ENCODE results near the gene PRR20G. TPM values are rescaled to one million over a fixed set of nuclear protein-coding genes. Genes with fewer than 3 reads are reported as not detected.

The PRR20G gene
- total RNA-seq (not detected), polyA plus RNA-seq (not detected)
- long read RNA-seq, donor 1, result 0 reads
- long read RNA-seq, donor 2, result 0 reads
- long read RNA-seq, donor 3, result 0 reads
- long read RNA-seq, donor 4, result 0 reads

GRCh38 chr3:127287840-127288239, at the start of gene PRR20G:
TSS of gene PRR20G (minus strand) at chr3:127288046. CDS start at chr3:127287365, 681 bp downstream.
- ATAC-seq, result no peak
- 85% methylated on average over 17 of the region's 17 CpGs for WGBS
- no peak within 1 kb of the TSS for H3K4me3 ChIP-seq (ENCODE audit: low read length)
- H3K4me1 ChIP-seq (ENCODE audit: control insufficient read depth, insufficient read depth, low read length), result no peaks in the 10 kb centered on the region
- no peak within 1 kb of the TSS for H3K27ac ChIP-seq (ENCODE audit: low read length)
- H3K27me3 ChIP-seq (ENCODE audit: control insufficient read depth, insufficient read depth), result no peaks in the 10 kb centered on the region
- intact Hi-C loops (cut with DNase I), result no loop called here
- H3K9me3 ChIP-seq (ENCODE audit: control insufficient read depth, low read length), result no peaks in the 10 kb centered on the region
- peak in 1 of 3 donors; percentile 44 for DNase-seq

- DNase-seq, result no peak
- no peak for ATAC-seq
- WGBS, result 84% methylated on average over 7 of the region's 7 CpGs
- no peak overlapping the region for H3K27ac ChIP-seq (ENCODE audit: low read length)
- H3K27me3 ChIP-seq (ENCODE audit: control insufficient read depth, insufficient read depth), result no peaks in the 10 kb centered on the region
- intact Hi-C loops (cut with DNase I), result no loop called here
- no peaks in the 10 kb centered on the region for H3K9me3 ChIP-seq (ENCODE audit: control insufficient read depth, low read length)
- H3K4me3 ChIP-seq (ENCODE audit: low read length), result no peak overlapping the region
- no peaks in the 10 kb centered on the region for H3K4me1 ChIP-seq (ENCODE audit: control insufficient read depth, insufficient read depth, low read length)
These were observed 49.2 kb upstream of the PRR20G start for GRCh38 chr3:127337001-127337400.

DNA sequence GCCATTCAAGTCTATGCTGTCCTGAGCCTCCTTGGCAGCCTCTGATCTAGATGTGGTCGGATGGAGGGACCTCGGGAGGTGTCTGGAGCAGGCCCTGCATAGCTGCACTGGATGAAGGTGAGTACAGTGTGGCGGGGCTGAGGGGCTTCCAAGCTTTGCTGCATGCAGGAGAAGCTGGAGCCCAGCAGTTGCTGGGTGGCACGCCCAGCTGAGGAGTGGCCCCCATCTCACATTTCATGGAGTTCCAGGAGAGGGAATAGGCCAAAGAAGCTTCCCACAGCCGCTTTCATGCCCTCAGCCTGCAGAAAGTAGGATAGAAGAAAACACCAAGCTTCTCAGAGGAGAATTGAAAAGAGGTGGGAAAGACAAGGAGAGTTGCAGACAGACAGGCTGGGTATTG, 48.3 kb upstream of the PRR20G start:
- ATAC-seq (no peak), DNase-seq (no peak)
- no peak overlapping the region for H3K4me3 ChIP-seq (ENCODE audit: low read length)
- intact Hi-C loops (cut with DNase I), result no loop called here
- 69% methylated on average over 5 of the region's 5 CpGs for WGBS
- no peaks in the 10 kb centered on the region for H3K9me3 ChIP-seq (ENCODE audit: control insufficient read depth, low read length)
- no peaks in the 10 kb centered on the region for H3K4me1 ChIP-seq (ENCODE audit: control insufficient read depth, insufficient read depth, low read length)
- no peaks in the 10 kb centered on the region for H3K27me3 ChIP-seq (ENCODE audit: control insufficient read depth, insufficient read depth)
- no peak overlapping the region for H3K27ac ChIP-seq (ENCODE audit: low read length)

DNA sequence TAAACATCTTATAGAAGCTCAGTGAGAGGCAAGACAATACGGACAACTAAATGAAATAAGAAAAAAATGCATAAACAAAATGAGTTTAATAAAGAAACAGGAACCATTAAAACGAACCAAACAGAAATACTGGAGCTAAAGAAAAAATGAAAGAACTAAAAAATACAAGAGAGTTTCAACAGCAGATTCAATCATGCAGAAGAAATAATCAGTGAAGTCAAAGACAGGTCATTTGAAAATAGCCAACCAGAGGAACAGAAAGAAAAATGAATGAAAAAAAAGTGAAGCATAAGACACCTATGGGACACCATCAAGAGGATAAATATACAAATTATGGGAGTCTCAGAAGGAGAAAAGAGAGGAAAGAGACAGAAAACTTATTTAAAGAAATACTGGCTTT, 42.5 kb upstream of the PRR20G start:
- no peak for DNase-seq
- Histone ChIP-seq H3K4me3 (ENCODE audit: low read length) (no peak overlapping the region), H3K9me3 (ENCODE audit: control insufficient read depth, low read length) (peaks cover 2% of the 10 kb centered on the region), H3K4me1 (ENCODE audit: control insufficient read depth, insufficient read depth, low read length) (no peaks in the 10 kb centered on the region), H3K27me3 (ENCODE audit: control insufficient read depth, insufficient read depth) (no peaks in the 10 kb centered on the region), H3K27ac (ENCODE audit: low read length) (no peak overlapping the region)
- ATAC-seq, result no peak
- 59% methylated on average over 2 of the region's 2 CpGs for WGBS
- intact Hi-C loops (cut with DNase I), result no loop called here

DNA sequence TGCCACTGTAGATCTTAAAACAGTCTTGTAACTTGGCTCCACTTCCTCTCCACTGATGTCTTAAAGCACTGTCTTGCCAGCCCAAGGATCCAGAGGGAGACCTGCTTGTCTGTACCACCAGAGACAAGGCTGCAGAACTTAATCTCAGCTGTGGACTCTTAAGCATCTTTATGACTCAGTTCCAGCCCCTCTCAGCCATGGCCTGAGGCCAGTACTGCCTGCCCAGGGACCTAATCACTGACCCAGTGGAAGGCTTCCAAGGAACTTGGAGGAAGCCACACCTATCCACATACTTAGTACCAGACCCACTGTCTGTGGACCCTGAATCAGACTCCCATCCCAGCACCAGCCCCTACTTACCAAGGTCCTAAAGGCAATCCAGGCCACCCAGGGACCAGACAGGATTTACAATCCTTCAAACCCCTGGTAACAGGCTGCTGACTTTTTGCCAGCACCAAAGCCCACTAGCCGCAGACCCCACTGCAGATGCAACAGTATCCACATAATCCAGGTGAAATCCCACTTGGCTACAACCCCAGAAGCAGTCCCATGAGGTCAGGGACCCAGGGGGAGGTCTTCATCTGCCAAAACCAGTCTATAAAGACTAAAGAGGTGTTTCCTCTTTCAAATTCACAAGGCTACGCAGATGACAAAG, 41.9 kb upstream of the PRR20G start:
- WGBS, result 87% methylated on average over 2 of the region's 2 CpGs
- DNase-seq, result no peak
- intact Hi-C loops (cut with DNase I), result no loop called here
- H3K4me1 ChIP-seq (ENCODE audit: control insufficient read depth, insufficient read depth, low read length), result no peaks in the 10 kb centered on the region
- H3K9me3 ChIP-seq (ENCODE audit: control insufficient read depth, low read length), result peaks cover 2% of the 10 kb centered on the region
- ATAC-seq, result no peak
- no peak overlapping the region for H3K4me3 ChIP-seq (ENCODE audit: low read length)
- no peak overlapping the region for H3K27ac ChIP-seq (ENCODE audit: low read length)
- H3K27me3 ChIP-seq (ENCODE audit: control insufficient read depth, insufficient read depth), result no peaks in the 10 kb centered on the region

- DNase-seq (no peak), ATAC-seq (no peak)
- Histone ChIP-seq H3K9me3 (ENCODE audit: control insufficient read depth, low read length) (peaks cover 2% of the 10 kb centered on the region), H3K4me1 (ENCODE audit: control insufficient read depth, insufficient read depth, low read length) (no peaks in the 10 kb centered on the region), H3K27ac (ENCODE audit: low read length) (no peak overlapping the region), H3K4me3 (ENCODE audit: low read length) (no peak overlapping the region), H3K27me3 (ENCODE audit: control insufficient read depth, insufficient read depth) (no peaks in the 10 kb centered on the region)
- intact Hi-C loops (cut with DNase I), result no loop called here
These were observed 40.6 kb upstream of the PRR20G start for GRCh38 chr3:127328421-127328820.

DNA sequence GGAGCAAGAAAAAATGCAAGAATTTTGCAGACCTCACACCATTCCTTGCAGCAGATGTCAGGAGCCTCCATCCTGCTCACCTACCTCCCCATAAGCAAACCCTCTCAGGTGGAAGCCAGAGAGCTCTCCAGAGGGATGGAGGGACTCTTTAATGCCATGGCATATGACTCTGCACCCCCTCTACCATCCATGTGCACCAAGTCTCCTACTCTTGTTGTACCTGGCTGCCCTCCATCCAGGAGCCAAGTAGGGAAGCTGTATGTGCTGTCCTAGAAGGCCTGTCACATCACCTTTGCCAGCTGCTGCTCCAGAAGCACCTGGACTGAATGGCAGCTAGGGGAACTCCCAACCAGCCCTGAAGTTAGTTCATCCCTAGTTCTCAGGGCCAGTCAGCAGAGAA, 38.5 kb upstream of the PRR20G start:
- intact Hi-C loops (cut with DNase I), result no loop called here
- Histone ChIP-seq H3K4me1 (ENCODE audit: control insufficient read depth, insufficient read depth, low read length) (no peaks in the 10 kb centered on the region), H3K9me3 (ENCODE audit: control insufficient read depth, low read length) (peaks cover 2% of the 10 kb centered on the region), H3K27me3 (ENCODE audit: control insufficient read depth, insufficient read depth) (no peaks in the 10 kb centered on the region), H3K27ac (ENCODE audit: low read length) (no peak overlapping the region), H3K4me3 (ENCODE audit: low read length) (no peak overlapping the region)
- DNase-seq (no peak), ATAC-seq (no peak)

- H3K27ac ChIP-seq (ENCODE audit: low read length), result no peak overlapping the region
- ATAC-seq, result peak; percentile 65 to 76
- H3K9me3 ChIP-seq (ENCODE audit: control insufficient read depth, low read length), result peaks cover 2% of the 10 kb centered on the region
- H3K27me3 ChIP-seq (ENCODE audit: control insufficient read depth, insufficient read depth), result no peaks in the 10 kb centered on the region
- no peak overlapping the region for H3K4me3 ChIP-seq (ENCODE audit: low read length)
- peak in 2 of 3 donors; percentile 71 to 75 for DNase-seq
- intact Hi-C loops (cut with DNase I), result no loop called here
- WGBS, result 91% methylated on average over 1 of the region's 1 CpG
- H3K4me1 ChIP-seq (ENCODE audit: control insufficient read depth, insufficient read depth, low read length), result no peaks in the 10 kb centered on the region
These were observed 37.7 kb upstream of the PRR20G start for GRCh38 chr3:127325629-127325961.

DNA sequence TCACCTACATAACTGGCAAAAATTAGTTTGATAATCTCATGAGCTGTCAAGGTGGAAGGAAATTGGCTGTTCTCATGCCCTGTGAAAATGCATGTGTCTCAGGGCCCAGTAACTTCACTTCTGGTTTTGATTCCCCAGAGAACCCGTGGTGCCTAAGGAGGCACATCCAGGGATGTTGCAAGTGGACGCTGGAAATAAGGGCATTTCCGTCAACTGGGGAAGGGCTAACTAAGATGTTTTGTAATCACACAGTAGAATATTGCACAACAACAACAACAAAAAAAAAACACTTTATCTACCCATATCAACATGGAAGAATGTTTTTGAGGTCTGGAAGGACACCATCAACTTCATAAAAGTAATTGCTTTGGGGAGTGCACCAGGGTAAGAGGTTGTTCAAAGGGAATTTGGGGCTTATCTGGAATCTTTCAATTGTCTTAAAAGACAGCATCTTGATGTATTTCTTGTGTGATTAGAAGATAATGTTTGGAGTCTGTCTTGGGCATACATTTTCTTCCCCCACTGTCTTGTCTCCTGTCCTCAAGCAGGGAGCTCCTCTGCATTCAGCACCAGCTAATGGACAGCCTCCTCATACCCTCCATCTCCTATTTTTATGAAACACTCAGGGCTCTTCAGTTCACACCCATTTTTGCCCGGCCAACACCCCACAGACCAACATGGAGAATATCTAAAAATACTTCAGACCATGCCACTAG, 37.2 kb upstream of the PRR20G start:
- no peak overlapping the region for H3K27ac ChIP-seq (ENCODE audit: low read length)
- no peaks in the 10 kb centered on the region for H3K27me3 ChIP-seq (ENCODE audit: control insufficient read depth, insufficient read depth)
- peaks cover 2% of the 10 kb centered on the region for H3K9me3 ChIP-seq (ENCODE audit: control insufficient read depth, low read length)
- WGBS, result 66% methylated on average over 4 of the region's 4 CpGs
- DNase-seq (no peak), ATAC-seq (peak in 1 of 2 donors; percentile 20)
- no peak overlapping the region for H3K4me3 ChIP-seq (ENCODE audit: low read length)
- intact Hi-C loops (cut with DNase I), result no loop called here
- no peaks in the 10 kb centered on the region for H3K4me1 ChIP-seq (ENCODE audit: control insufficient read depth, insufficient read depth, low read length)

DNA sequence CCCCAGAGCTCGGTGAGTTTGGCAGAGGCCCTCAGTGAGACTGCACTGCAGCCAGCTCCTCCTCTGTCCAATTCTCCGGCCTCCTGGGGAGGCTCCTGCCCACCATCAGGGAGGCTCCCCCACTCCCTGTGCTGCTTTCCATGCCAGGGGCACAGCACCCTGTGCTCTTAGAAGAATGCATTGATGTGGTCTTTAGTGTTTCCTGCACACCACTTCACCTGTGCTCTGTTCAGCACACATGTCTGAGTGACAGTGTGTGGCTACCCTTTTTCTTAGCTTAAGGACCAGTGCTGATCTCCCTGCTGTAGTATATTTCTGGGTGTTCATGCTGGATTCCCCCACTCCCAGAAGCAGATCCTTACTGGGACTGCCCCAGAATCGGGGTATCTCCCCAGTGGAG, 36.2 kb upstream of the PRR20G start:
- H3K9me3 ChIP-seq (ENCODE audit: control insufficient read depth, low read length), result no peaks in the 10 kb centered on the region
- no peaks in the 10 kb centered on the region for H3K4me1 ChIP-seq (ENCODE audit: control insufficient read depth, insufficient read depth, low read length)
- 52% methylated on average over 3 of the region's 3 CpGs for WGBS
- no peaks in the 10 kb centered on the region for H3K27me3 ChIP-seq (ENCODE audit: control insufficient read depth, insufficient read depth)
- no peak overlapping the region for H3K27ac ChIP-seq (ENCODE audit: low read length)
- H3K4me3 ChIP-seq (ENCODE audit: low read length), result no peak overlapping the region
- DNase-seq (no peak), ATAC-seq (no peak)
- intact Hi-C loops (cut with DNase I), result no loop called here

GRCh38 chr3:127323581-127323980, 35.7 kb upstream of the PRR20G start:
- Histone ChIP-seq H3K27me3 (ENCODE audit: control insufficient read depth, insufficient read depth) (no peaks in the 10 kb centered on the region), H3K4me1 (ENCODE audit: control insufficient read depth, insufficient read depth, low read length) (no peaks in the 10 kb centered on the region), H3K27ac (ENCODE audit: low read length) (no peak overlapping the region), H3K4me3 (ENCODE audit: low read length) (no peak overlapping the region), H3K9me3 (ENCODE audit: control insufficient read depth, low read length) (no peaks in the 10 kb centered on the region)
- no peak for DNase-seq
- WGBS, result 48% methylated on average over 5 of the region's 5 CpGs
- intact Hi-C loops (cut with DNase I), result no loop called here
- ATAC-seq, result peak in 1 of 2 donors; percentile 40
